GM12878 (cell line): ENCODE results near the gene HSPB8. TPM values are rescaled to one million over a fixed set of nuclear protein-coding genes. Genes with fewer than 3 reads are reported as not detected.

ENCODE experiments used
- ATAC-seq: fragments of 200-7000 bp; cut with Tn5 transposase; 3 replicates; pipeline ENCODE4 v1.9.1; 2020; ENCODE audit warnings: mild to moderate bottlenecking, moderate library complexity
- BruUV-seq: library from RNA; stranded (reverse); fragments of 400-500 nt; replicated peaks from 2 replicates; lab custom pipeline; 2021; lab: Mats Ljungman, UMichigan
- CTCF ChIA-PET: fragments of 300-600 bp; sonication (Branson Sonifier 250); formaldehyde crosslinking; extraction: SDS; loops from one replicate; lab custom pipeline; 2021; ENCODE audit warnings: inconsistent platforms; lab: Yijun Ruan, JAX
- POLR2A ChIA-PET: fragments of 350-600 bp; formaldehyde crosslinking; extraction: SDS; loops from one replicate; lab custom pipeline; 2021; ENCODE audit warnings: inconsistent platforms; lab: Charles Lee
- RAD21 ChIA-PET: fragments of 300-600 bp; sonication (Branson Sonifier 250); formaldehyde crosslinking; loops from one replicate; lab custom pipeline; 2023; ENCODE audit warnings: antibody characterized with exemption; ENCODE audit not compliant: unreplicated experiment; lab: Charles Lee
- SMC1A ChIA-PET: fragments of 300-600 bp; sonication (Branson Sonifier 250); formaldehyde crosslinking; loops from one replicate; lab custom pipeline; 2023; ENCODE audit not compliant: unreplicated experiment, uncharacterized antibody; lab: Charles Lee
- DNase-seq: peaks from one replicate; pipeline ENCODE4 v3.0.0-alpha.2; 2011; ENCODE audit warnings: low read depth, low spot score
- FAIRE-seq: peaks from 3 replicates; lab custom pipeline; 2011; peaks lifted over from hg19 to GRCh38; lab: Jason Lieb, UNC
- H2AFZ ChIP-seq: 2 replicates; pipeline ENCODE4 v1.6.0; 2011; ENCODE audit warnings: low read depth, low read length, control low read depth; ENCODE audit not compliant: control insufficient read depth
- H3K27ac ChIP-seq: 2 replicates; pipeline ENCODE4 v1.5.1; 2011; ENCODE audit warnings: control low read depth; ENCODE audit not compliant: control insufficient read depth, insufficient read depth
- H3K27me3 ChIP-seq, 2 experiments: replicated peaks in 1 of 2; 2 replicates each; pipeline versions ENCODE4 v1.6.0 to v1.6.1; 2011; ENCODE audit warnings: low read length in 1 of 2; ENCODE audit not compliant: control insufficient read depth in 2 of 2, insufficient read depth in 2 of 2
- H3K36me3 ChIP-seq, 2 experiments: 2 replicates each; pipeline ENCODE4 v1.5.1; 2011; ENCODE audit warnings: low read length in 1 of 2; ENCODE audit not compliant: control insufficient read depth in 2 of 2, insufficient read depth in 2 of 2
- H3K4me1 ChIP-seq: 2 replicates; pipeline ENCODE4 v1.6.1; 2011; ENCODE audit warnings: mild to moderate bottlenecking, low read length, moderate library complexity, mixed read lengths; ENCODE audit not compliant: control insufficient read depth, insufficient read depth
- H3K4me2 ChIP-seq: 2 replicates; pipeline ENCODE4 v1.6.0; 2011; ENCODE audit warnings: control low read depth; ENCODE audit not compliant: control insufficient read depth, insufficient read depth
- H3K4me3 ChIP-seq: fragments of 200-600 bp; sonication (generic); 2 replicates; pipeline ENCODE4 v1.5.1; 2016
- H3K79me2 ChIP-seq: 2 replicates; pipeline ENCODE4 v1.6.0; 2011; ENCODE audit warnings: low read length; ENCODE audit not compliant: control insufficient read depth, insufficient read depth
- H3K9ac ChIP-seq: 2 replicates; pipeline ENCODE4 v1.8.0; 2011; ENCODE audit warnings: low read length, control low read depth, mixed read lengths; ENCODE audit not compliant: control insufficient read depth, insufficient read depth
- H3K9me3 ChIP-seq: replicated peaks from 3 replicates; pipeline ENCODE4 v1.5.1; 2011; ENCODE audit warnings: mild to moderate bottlenecking, low read length; ENCODE audit not compliant: control insufficient read depth, insufficient read depth
- H4K20me1 ChIP-seq: 2 replicates; pipeline ENCODE4 v1.6.0; 2011; ENCODE audit not compliant: control insufficient read depth, insufficient read depth
- BCL11A ChIP-seq: IDR thresholded peaks from 2 replicates; pipeline ENCODE4 v1.6.1; 2011; ENCODE audit warnings: low read depth, low read length
- BCLAF1 ChIP-seq: fragments of 450-650 bp; IDR thresholded peaks from 2 replicates; pipeline ENCODE4 v1.6.1; 2017; ENCODE audit warnings: antibody characterized with exemption, mild to moderate bottlenecking, moderate library complexity
- DPF2 ChIP-seq: fragments of 450-650 bp; IDR thresholded peaks from 2 replicates; pipeline ENCODE4 v1.6.1; 2017; ENCODE audit warnings: mild to moderate bottlenecking
- ETV6 ChIP-seq, 2 experiments: fragments of 450-650 bp in 1 of 2; IDR thresholded peaks in 1 of 2; conservative IDR thresholded peaks in 1 of 2; 2 replicates each; pipeline ENCODE4 v1.6.1; 2014; ENCODE audit warnings: antibody characterized with exemption in 1 of 2, borderline replicate concordance in 1 of 2, low read depth in 1 of 2, mild to moderate bottlenecking in 1 of 2, moderate library complexity in 1 of 2
- HCFC1 ChIP-seq: fragments of 150-350 bp; IDR thresholded peaks from 2 replicates; pipeline ENCODE4 v1.6.1; 2014; ENCODE audit warnings: low read length
- IKZF2 ChIP-seq, 2 experiments: fragments of 450-650 bp; IDR thresholded peaks; 2 replicates each; pipeline ENCODE4 v1.6.1; 2017; ENCODE audit warnings: mild to moderate bottlenecking in 2 of 2, moderate library complexity in 2 of 2
- KAT2A ChIP-seq: conservative IDR thresholded peaks from 2 replicates; pipeline ENCODE4 v1.6.1; 2011; ENCODE audit warnings: low read depth, low read length; ENCODE audit not compliant: control insufficient read depth
- MTA2 ChIP-seq: fragments of 450-650 bp; IDR thresholded peaks from 2 replicates; pipeline ENCODE4 v1.6.1; 2016; ENCODE audit warnings: low read depth, mild to moderate bottlenecking, moderate library complexity
- NRF1 ChIP-seq: conservative IDR thresholded peaks from 2 replicates; pipeline ENCODE4 v1.6.1; 2011; ENCODE audit warnings: mild to moderate bottlenecking, low read depth, low read length, improper control_type of control experiment
- RELA ChIP-seq: fragments of 450-650 bp; IDR thresholded peaks from 2 replicates; pipeline ENCODE4 v1.8.0; 2014; ENCODE audit warnings: borderline replicate concordance; ENCODE audit not compliant: partially characterized antibody
- SMAD1 ChIP-seq: fragments of 450-650 bp; IDR thresholded peaks from 2 replicates; pipeline ENCODE4 v1.6.1; 2018; ENCODE audit warnings: mild to moderate bottlenecking, low read depth; ENCODE audit not compliant: partially characterized antibody
- TCF7 ChIP-seq: IDR thresholded peaks from 2 replicates; pipeline ENCODE4 v1.6.1; 2014; ENCODE audit warnings: antibody characterized with exemption, borderline replicate concordance
- ZBTB11 ChIP-seq: fragments of 450-650 bp; formaldehyde crosslinking; IDR thresholded peaks from 2 replicates; pipeline ENCODE4 v1.5.0; 2022; ENCODE audit warnings: mild to moderate bottlenecking, missing genetic modification characterization
- ZNF274 ChIP-seq: IDR thresholded peaks from one replicate; pipeline ENCODE4 v1.8.0; 2011; ENCODE audit not compliant: insufficient read length, insufficient read depth
- ZNF384 ChIP-seq: IDR thresholded peaks from 2 replicates; pipeline ENCODE4 v1.6.1; 2012; ENCODE audit warnings: low read depth, mild to moderate bottlenecking, low read length, improper control_type of control experiment, borderline replicate concordance
- WGBS: methylation state at CpG from one replicate; pipeline ENCODE4 v1.1.6; 2016; ENCODE audit warnings: low lambda C conversion rate; ENCODE audit not compliant: insufficient replicate concordance, insufficient coverage; ENCODE audit errors: missing lambda C conversion rate; 5-methylcytosine and 5-hydroxymethylcytosine counted together
- in situ Hi-C: fragments of 300-500 bp; cut with MboI; formaldehyde crosslinking; loops from 9 replicates; pipeline ENCODE4 v1.14.3; 2018; ENCODE audit warnings: mixed read lengths
- intact Hi-C: fragments of 100-400 bp; cut with micrococcal nuclease; formaldehyde crosslinking; loops from one replicate; pipeline ENCODE4 v1.14.2; 2022; ENCODE audit not compliant: unreplicated experiment
- polyA plus RNA-seq, 11 experiments: library from polyadenylated mRNA; depleted of rRNA in 4 of 11; unstranded in 6 of 11; stranded (reverse) in 5 of 11; fragments of >200 nt; fragmentation: Nextera tagmentation in 4 of 11; fragmentation: Illumina TruSeq in 1 of 11; extraction: Ambion mirVana in 4 of 11; extraction: Trizol in 1 of 11; gene quantifications; 1 replicate in 1 of 11; 2 replicates in 10 of 11; pipeline versions ENCODE4 v1.2.1 to v1.2.3, GENCODE V29; 2011 to 2016; ENCODE audit warnings: inconsistent platforms in 2 of 11, missing spikeins in 2 of 11, low read depth in 1 of 11
- total RNA-seq, 4 experiments: library from RNA; depleted of rRNA in 3 of 4; stranded (reverse); fragments of >200 nt in 3 of 4; fragmentation: Illumina TruSeq in 1 of 4; extraction: Trizol in 1 of 4; gene quantifications; 2 replicates each; pipeline versions ENCODE4 v1.2.1 to v1.2.3, GENCODE V29; 2013 to 2021
- TF ChIP-seq, protein P1 (sequence below): IDR thresholded peaks from 2 replicates; pipeline ENCODE4 v1.6.1; 2012; ENCODE audit warnings: low read depth, low read length, improper control_type of control experiment

Gene HSPB8
- total and polyA plus RNA-seq, 10 of the 15 experiments (the other 5 are each of a cell fraction or from before 2014, with no cell fraction given) = 0.10 TPM; not detected in 9

DNA sequence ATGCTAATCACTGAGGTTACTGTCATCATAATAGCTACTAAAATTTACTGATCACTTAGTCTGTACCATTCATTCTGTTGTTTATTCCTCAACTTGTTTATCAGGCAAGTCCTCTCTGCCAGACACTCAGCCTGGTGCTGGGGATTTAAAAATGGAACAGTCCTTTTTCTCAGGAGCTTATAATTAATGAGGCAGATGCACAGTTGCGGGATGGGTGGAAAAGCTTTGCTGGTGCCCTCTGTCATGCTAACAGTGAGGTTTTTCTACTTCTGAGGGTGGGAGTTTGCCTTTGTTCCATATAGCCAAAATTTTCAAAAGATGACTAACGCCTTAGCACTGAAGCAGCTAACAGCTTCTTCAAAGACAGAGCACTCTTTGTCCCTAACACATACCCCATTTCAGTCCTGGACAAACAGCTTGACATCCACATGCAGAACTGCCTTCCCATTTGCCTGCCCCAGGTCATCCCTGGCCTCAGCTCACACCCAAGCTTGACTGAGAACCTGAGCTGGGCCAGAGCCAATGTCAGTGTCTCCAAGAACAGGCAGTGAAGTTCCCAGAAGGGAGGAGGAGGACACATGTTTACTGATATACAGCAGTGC, 30.8 kb upstream of the HSPB8 start (continued):
- TF ChIP-seq SMAD1 = no peak
- no peak for TF ChIP-seq ZNF274
- TF ChIP-seq KAT2A = no peak
- TF ChIP-seq DPF2 = no peak
- TF ChIP-seq NRF1 = no peak
- TF ChIP-seq ETV6 (conservative IDR thresholded peaks at IDR 0.05 in 1 of 2, IDR thresholded peaks at IDR 0.05 in 1 of 2; ENCODE audit: borderline replicate concordance in 1 of 2, low read depth in 1 of 2) = no peak
- TF ChIP-seq, protein P1, sequence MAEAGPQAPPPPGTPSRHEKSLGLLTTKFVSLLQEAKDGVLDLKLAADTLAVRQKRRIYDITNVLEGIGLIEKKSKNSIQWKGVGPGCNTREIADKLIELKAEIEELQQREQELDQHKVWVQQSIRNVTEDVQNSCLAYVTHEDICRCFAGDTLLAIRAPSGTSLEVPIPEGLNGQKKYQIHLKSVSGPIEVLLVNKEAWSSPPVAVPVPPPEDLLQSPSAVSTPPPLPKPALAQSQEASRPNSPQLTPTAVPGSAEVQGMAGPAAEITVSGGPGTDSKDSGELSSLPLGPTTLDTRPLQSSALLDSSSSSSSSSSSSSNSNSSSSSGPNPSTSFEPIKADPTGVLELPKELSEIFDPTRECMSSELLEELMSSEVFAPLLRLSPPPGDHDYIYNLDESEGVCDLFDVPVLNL = no peak

DNA sequence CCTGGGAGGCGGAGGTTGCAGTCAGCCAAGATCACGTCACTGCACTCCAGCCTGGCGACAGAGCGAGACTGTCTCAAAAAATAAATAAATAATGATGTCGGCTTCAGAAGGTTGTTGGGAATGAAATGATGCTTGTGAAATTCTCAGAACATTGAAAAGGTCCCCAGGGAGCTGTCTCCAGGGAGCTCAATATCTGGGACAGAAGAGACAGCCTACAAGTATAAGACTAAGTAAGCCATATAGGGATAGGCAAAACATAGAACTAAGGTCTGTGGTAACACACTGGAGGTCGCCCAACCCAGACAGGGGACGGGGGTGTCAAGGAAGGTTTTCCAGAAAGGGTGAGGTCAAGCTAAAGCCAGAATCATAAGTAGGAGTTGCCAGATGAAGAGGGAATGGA, 29.5 kb upstream of the HSPB8 start:
- ChIA-PET CTCF (no interaction called here), SMC1A (no interaction called here), RAD21 (no interaction called here), POLR2A (no interaction called here)
- BruUV-seq = no TSS peak
- FAIRE-seq (no peak), DNase-seq (no peak), ATAC-seq (no peak)
- Histone ChIP-seq H3K4me3 (no peak overlapping the region), H4K20me1 (no peaks in the 10 kb centered on the region), H3K9me3 (no peaks in the 10 kb centered on the region), H3K9ac (no peak overlapping the region), H3K36me3 (no peaks in the 10 kb centered on the region), H2AFZ (no peak overlapping the region), H3K27ac (no peak overlapping the region), H3K4me2 (no peak overlapping the region), H3K4me1 (no peaks in the 10 kb centered on the region), H3K27me3 (no peaks in the 10 kb centered on the region; a peak in 2 of 4 replicates), H3K79me2 (no peaks in the 10 kb centered on the region)
- in situ Hi-C loops = no loop called here
- WGBS = 39% methylated on average over 7 of the region's 7 CpGs
- intact Hi-C loops = no loop called here
- no peak for TF ChIP-seq DPF2
- TF ChIP-seq HCFC1 = no peak
- TF ChIP-seq ZBTB11 = no peak
- no peak for TF ChIP-seq BCLAF1
- TF ChIP-seq MTA2 = no peak
- TF ChIP-seq IKZF2 (IDR thresholded peaks at IDR 0.05) = no peak
- no peak for TF ChIP-seq BCL11A
- no peak for TF ChIP-seq ZNF384
- TF ChIP-seq TCF7 = no peak
- TF ChIP-seq RELA = no peak
